ENCODE results near the gene SDHB.

- TF ChIP-seq, protein P1, sequence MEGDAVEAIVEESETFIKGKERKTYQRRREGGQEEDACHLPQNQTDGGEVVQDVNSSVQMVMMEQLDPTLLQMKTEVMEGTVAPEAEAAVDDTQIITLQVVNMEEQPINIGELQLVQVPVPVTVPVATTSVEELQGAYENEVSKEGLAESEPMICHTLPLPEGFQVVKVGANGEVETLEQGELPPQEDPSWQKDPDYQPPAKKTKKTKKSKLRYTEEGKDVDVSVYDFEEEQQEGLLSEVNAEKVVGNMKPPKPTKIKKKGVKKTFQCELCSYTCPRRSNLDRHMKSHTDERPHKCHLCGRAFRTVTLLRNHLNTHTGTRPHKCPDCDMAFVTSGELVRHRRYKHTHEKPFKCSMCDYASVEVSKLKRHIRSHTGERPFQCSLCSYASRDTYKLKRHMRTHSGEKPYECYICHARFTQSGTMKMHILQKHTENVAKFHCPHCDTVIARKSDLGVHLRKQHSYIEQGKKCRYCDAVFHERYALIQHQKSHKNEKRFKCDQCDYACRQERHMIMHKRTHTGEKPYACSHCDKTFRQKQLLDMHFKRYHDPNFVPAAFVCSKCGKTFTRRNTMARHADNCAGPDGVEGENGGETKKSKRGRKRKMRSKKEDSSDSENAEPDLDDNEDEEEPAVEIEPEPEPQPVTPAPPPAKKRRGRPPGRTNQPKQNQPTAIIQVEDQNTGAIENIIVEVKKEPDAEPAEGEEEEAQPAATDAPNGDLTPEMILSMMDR (IDR thresholded peaks at IDR 0.05), result no peak
- TF ChIP-seq POLR2A (IDR thresholded peaks at IDR 0.05), result no peak
These were observed 26.4 kb downstream of the SDHB start for GRCh38 chr1:17027403-17027802.

Data from upper lobe of left lung (tissue), 4 donors.